ENCODE data around the gene TMEM121. TPM values are rescaled to one million over a fixed set of nuclear protein-coding genes. Genes with fewer than 3 reads are reported as not detected.
A peak's percentile ranks its signal among the peaks of the same experiment; 100 is the strongest.

TMEM121 gene
- 1 to 10 TPM; 5.5 to 6.6 TPM for total RNA-seq
- 1 to 10 TPM; 1.6 to 4.4 (median 4.3) TPM for polyA plus RNA-seq
- 0 to 12.4 (median 1.7) reads per million in 6 experiments for total RNA-seq

GRCh38 chr14:105525861-105526775, at the start of gene TMEM121:
TMEM121 (plus strand) TSS chr14:105526583; CDS start chr14:105528835, 2,252 bp downstream.
- POLR2A ChIA-PET = interaction anchor here (5.1 kb wide), 1 partner anchor 35 kb away, joined by 31 read pairs; the partner anchor contains the start of gene TEDC1
- Mint-ChIP-seq H3K36me3 (no peaks in the 10 kb centered on the region), H3K27ac (peak within 1 kb of the TSS in 5 of 10 donors; percentile 29 to 79 (median 67)), H3K4me1 (peaks cover 5 to 28% (median 22%) of the 10 kb centered on the region in 4 donors), H3K9me3 (peaks cover 0 to 8% (median 3%) of the 10 kb centered on the region in 9 donors), H3K4me3 (peak within 1 kb of the TSS; percentile 61 to 88 (median 79)), H3K27me3 (peaks cover 0 to 14% (median 7%) of the 10 kb centered on the region in 5 donors)
- peak; percentile 14 to 25 for ATAC-seq
- peak in 6 of 10 donors; percentile 19 to 66 (median 34) for DNase-seq

GRCh38 chr14:105476831-105477659, 49.3 kb upstream of the TMEM121 start:
- Mint-ChIP-seq H3K27me3 (peaks cover 0 to 8% (median 0%) of the 10 kb centered on the region in 5 donors), H3K27ac (peak overlapping the region; percentile 54 to 94 (median 69)), H3K9me3 (peaks cover 0 to 5% (median 0%) of the 10 kb centered on the region in 9 donors), H3K4me3 (peak overlapping the region in 9 of 10 donors; percentile 27 to 82 (median 63)), H3K4me1 (peaks cover 18 to 50% (median 47%) of the 10 kb centered on the region in 4 donors), H3K36me3 (no peaks in the 10 kb centered on the region)
- POLR2A ChIA-PET = interaction anchor here (0.9 to 7.0 kb wide), 5 partner anchors 9 to 176 kb away, joined by 3 to 165 read pairs (median 3); partner anchors contain the start of genes CRIP1, TEDC1 and TEX22
- DNase-seq (no peak), ATAC-seq (no peak)

- POLR2A ChIA-PET = interaction anchor here (0.9 to 7.0 kb wide), 3 partner anchors 9 to 412 kb away, joined by 3 to 165 read pairs (median 3); partner anchors contain the start of genes CRIP1, GPR132 and TEDC1
Observed at GRCh38 chr14:105477660-105478397, 48.6 kb upstream of the TMEM121 start.

DNA sequence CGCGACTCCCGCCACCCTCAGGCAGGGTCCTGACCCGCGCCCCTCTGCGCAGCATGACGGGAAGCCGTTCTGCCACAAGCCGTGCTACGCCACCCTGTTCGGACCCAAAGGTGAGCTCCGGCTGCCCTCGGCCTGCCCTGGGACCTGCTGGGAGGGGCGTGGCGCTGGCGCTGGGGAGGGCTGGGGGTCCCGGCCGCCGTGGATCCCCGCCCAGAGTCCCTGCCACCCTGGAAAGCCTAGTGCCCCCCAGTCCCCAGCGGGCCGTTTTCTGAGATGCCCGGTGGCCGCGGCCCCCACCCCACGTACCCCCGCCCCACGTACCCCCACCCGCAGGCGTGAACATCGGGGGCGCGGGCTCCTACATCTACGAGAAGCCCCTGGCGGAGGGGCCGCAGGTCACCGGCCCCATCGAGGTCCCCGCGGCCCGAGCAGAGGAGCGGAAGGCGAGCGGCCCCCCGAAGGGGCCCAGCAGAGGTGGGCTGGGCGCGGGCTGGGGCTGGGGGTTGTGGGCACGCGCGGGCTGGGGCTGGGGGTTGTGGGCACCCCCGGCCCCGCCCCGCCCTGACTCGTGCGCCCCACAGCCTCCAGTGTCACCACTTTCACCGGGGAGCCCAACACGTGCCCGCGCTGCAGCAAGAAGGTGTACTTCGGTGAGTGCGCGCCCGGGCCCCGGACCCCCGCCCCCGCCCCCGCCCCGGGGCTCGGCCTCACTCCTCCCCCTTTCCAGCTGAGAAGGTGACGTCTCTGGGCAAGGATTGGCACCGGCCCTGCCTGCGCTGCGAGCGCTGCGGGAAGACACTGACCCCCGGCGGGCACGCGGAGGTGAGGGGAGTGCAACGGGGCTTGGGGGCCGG, 47.8 kb upstream of the TMEM121 start:
- DNase-seq = peak in 7 of 10 donors; percentile 39 to 72 (median 46)
- POLR2A ChIA-PET = interaction anchor here (1.1 to 7.0 kb wide), 3 partner anchors 8 to 413 kb away, joined by 3 to 165 read pairs (median 3); partner anchors contain the start of genes GPR132 and TEDC1

More at GRCh38 chr14:105477660-105478397, 48.6 kb upstream of the TMEM121 start:
- Mint-ChIP-seq H3K36me3 (no peaks in the 10 kb centered on the region), H3K27me3 (peaks cover 0 to 8% (median 0%) of the 10 kb centered on the region in 5 donors), H3K4me3 (peak overlapping the region in 7 of 10 donors; percentile 45 to 82 (median 65)), H3K9me3 (peaks cover 0 to 5% (median 0%) of the 10 kb centered on the region in 9 donors), H3K4me1 (peaks cover 23 to 58% (median 53%) of the 10 kb centered on the region in 4 donors), H3K27ac (peak overlapping the region in 9 of 10 donors; percentile 54 to 94 (median 71))
- peak; percentile 7 to 17 for ATAC-seq
- peak in 9 of 10 donors; percentile 62 to 92 (median 72) for DNase-seq

GRCh38 chr14:105479431-105480158, 46.8 kb upstream of the TMEM121 start:
- Mint-ChIP-seq H3K4me3 (peak overlapping the region in 9 of 10 donors; percentile 15 to 82 (median 70)), H3K36me3 (no peaks in the 10 kb centered on the region), H3K27me3 (peaks cover 0 to 8% (median 0%) of the 10 kb centered on the region in 5 donors), H3K9me3 (peaks cover 0 to 5% (median 0%) of the 10 kb centered on the region in 9 donors), H3K27ac (peak overlapping the region; percentile 58 to 100 (median 100)), H3K4me1 (peaks cover 27 to 62% (median 58%) of the 10 kb centered on the region in 4 donors)
- POLR2A ChIA-PET = interaction anchor here (1.0 to 7.0 kb wide), 3 partner anchors 9 to 23 kb away, joined by 3 to 165 read pairs (median 3); partner anchors contain the start of gene TEDC1
- DNase-seq (peak in 4 of 10 donors; percentile 25 to 43 (median 34)), ATAC-seq (no peak)

More for the DNA sequence above, 47.8 kb upstream of the TMEM121 start:
- no peak for ATAC-seq
- peak overlapping the region in 1 of 10 donors; percentile 82 for H3K4me3 Mint-ChIP-seq
- H3K36me3 Mint-ChIP-seq = no peaks in the 10 kb centered on the region
- peaks cover 23 to 59% (median 52%) of the 10 kb centered on the region in 4 donors for H3K4me1 Mint-ChIP-seq
- H3K27me3 Mint-ChIP-seq = peaks cover 0 to 8% (median 0%) of the 10 kb centered on the region in 5 donors
- H3K27ac Mint-ChIP-seq = peak overlapping the region in 3 of 10 donors; percentile 100
- H3K9me3 Mint-ChIP-seq = peaks cover 0 to 5% (median 0%) of the 10 kb centered on the region in 9 donors

- peak overlapping the region in 8 of 10 donors; percentile 32 to 82 (median 72) for H3K4me3 Mint-ChIP-seq
- ATAC-seq = no peak
- H3K36me3 Mint-ChIP-seq = no peaks in the 10 kb centered on the region
- peaks cover 29 to 69% (median 64%) of the 10 kb centered on the region in 4 donors for H3K4me1 Mint-ChIP-seq
- H3K27ac Mint-ChIP-seq = peak overlapping the region; percentile 58 to 100 (median 100)
- peaks cover 0 to 5% (median 0%) of the 10 kb centered on the region in 9 donors for H3K9me3 Mint-ChIP-seq
- peaks cover 0 to 8% (median 0%) of the 10 kb centered on the region in 5 donors for H3K27me3 Mint-ChIP-seq
- POLR2A ChIA-PET = interaction anchor here (1.0 to 7.0 kb wide), 11 partner anchors 8 to 106 kb away, joined by 3 to 165 read pairs (median 5); partner anchors contain the start of gene TEDC1
- DNase-seq = no peak
Observed at GRCh38 chr14:105480199-105480746, 46.1 kb upstream of the TMEM121 start.

- Mint-ChIP-seq H3K36me3 (no peaks in the 10 kb centered on the region), H3K4me1 (peaks cover 32 to 77% (median 66%) of the 10 kb centered on the region in 4 donors), H3K27ac (peak overlapping the region; percentile 96 to 100 (median 100)), H3K9me3 (peaks cover 0 to 5% (median 0%) of the 10 kb centered on the region in 9 donors), H3K27me3 (peaks cover 0 to 8% (median 0%) of the 10 kb centered on the region in 5 donors), H3K4me3 (peak overlapping the region; percentile 74 to 89 (median 84))
- POLR2A ChIA-PET = interaction anchor here (0.6 to 7.0 kb wide), 17 partner anchors 9 to 460 kb away, joined by 3 to 165 read pairs (median 3); partner anchors contain the start of genes CDCA4, PACS2 and TEDC1
- DNase-seq (peak; percentile 84 to 97 (median 92)), ATAC-seq (peak; percentile 30 to 47)
Observed at GRCh38 chr14:105480807-105481801, 45.3 kb upstream of the TMEM121 start.

GRCh38 chr14:105481886-105482457, 44.4 kb upstream of the TMEM121 start:
- no peaks in the 10 kb centered on the region for H3K36me3 Mint-ChIP-seq
- H3K4me1 Mint-ChIP-seq = peaks cover 32 to 71% (median 64%) of the 10 kb centered on the region in 4 donors
- peaks cover 0 to 3% (median 0%) of the 10 kb centered on the region in 5 donors for H3K27me3 Mint-ChIP-seq
- peak overlapping the region; percentile 96 to 100 (median 100) for H3K27ac Mint-ChIP-seq
- ATAC-seq = peak; percentile 45 to 64
- peaks cover 0 to 5% (median 0%) of the 10 kb centered on the region in 9 donors for H3K9me3 Mint-ChIP-seq
- H3K4me3 Mint-ChIP-seq = peak overlapping the region; percentile 74 to 89 (median 82)
- POLR2A ChIA-PET = interaction anchor here (0.6 to 7.0 kb wide), 10 partner anchors 9 to 461 kb away, joined by 3 to 165 read pairs (median 4); partner anchors contain the start of genes CDCA4, PACS2 and TEDC1
- DNase-seq = peak; percentile 89 to 99 (median 98)
